CD8-positive, alpha-beta memory T cell (primary cell): ENCODE measurements around the gene CELF2. TPM values are rescaled to one million over a fixed set of nuclear protein-coding genes. Genes with fewer than 3 reads are reported as not detected.

Experiments used
- CTCF ChIA-PET: fragments of 350-600 bp; sonication (Branson Sonifier 250); formaldehyde crosslinking; loops from one replicate; lab custom pipeline; 2021; ENCODE audit warnings: antibody characterized with exemption; lab: Charles Lee
- POLR2A ChIA-PET: fragments of 350-600 bp; sonication (Branson Sonifier 250); formaldehyde crosslinking; loops from one replicate; lab custom pipeline; 2021; ENCODE audit warnings: antibody characterized with exemption; lab: Charles Lee
- DNase-seq, 5 donors: peaks; one replicate each; pipeline versions ENCODE4 v3.0.0 to v3.0.0-alpha.2; 2020 to 2022; ENCODE audit warnings: mixed read lengths in 1 of 5
- H3K27ac ChIP-seq: one replicate; pipeline ENCODE4 v1.7.0; 2013; ENCODE audit warnings: low read depth, mild to moderate bottlenecking, low read length, moderate library complexity
- H3K27me3 ChIP-seq: 2 replicates; pipeline ENCODE4 v1.7.0; 2013; ENCODE audit warnings: low read length, mild to moderate bottlenecking; ENCODE audit not compliant: insufficient read depth, poor library complexity, severe bottlenecking
- H3K36me3 ChIP-seq: 2 replicates; pipeline ENCODE4 v1.7.0; 2013; ENCODE audit warnings: mild to moderate bottlenecking, low read length, moderate library complexity; ENCODE audit not compliant: insufficient read depth
- H3K4me1 ChIP-seq: 2 replicates; pipeline ENCODE4 v1.7.0; 2013; ENCODE audit warnings: mild to moderate bottlenecking, low read length, moderate library complexity; ENCODE audit not compliant: insufficient read depth
- H3K4me3 ChIP-seq: 2 replicates; pipeline ENCODE4 v1.7.0; 2013; ENCODE audit warnings: mild to moderate bottlenecking, low read length
- H3K9me3 ChIP-seq: 2 replicates; pipeline ENCODE4 v1.7.0; 2013; ENCODE audit warnings: mild to moderate bottlenecking, low read length
- H3K27ac Mint-ChIP-seq, 8 donors: one replicate each; pipeline ENCODE4 v1.8.0; 2020 to 2021; ENCODE audit warnings: mixed read lengths in 8 of 8, mild to moderate bottlenecking in 6 of 8, inconsistent platforms in 3 of 8, moderate library complexity in 3 of 8
- H3K27me3 Mint-ChIP-seq, 2 donors: one replicate each; pipeline ENCODE4 v1.8.0; 2020 to 2021; ENCODE audit warnings: mixed read lengths in 2 of 2, mild to moderate bottlenecking in 1 of 2, moderate library complexity in 1 of 2
- H3K36me3 Mint-ChIP-seq, 3 donors: one replicate each; pipeline ENCODE4 v1.8.0; 2020 to 2021; ENCODE audit warnings: mixed read lengths in 3 of 3, inconsistent platforms in 1 of 3, mild to moderate bottlenecking in 1 of 3
- H3K4me1 Mint-ChIP-seq, 3 donors: one replicate each; pipeline ENCODE4 v1.8.0; 2020 to 2021; ENCODE audit warnings: mixed read lengths in 3 of 3, inconsistent platforms in 1 of 3, mild to moderate bottlenecking in 1 of 3
- H3K4me3 Mint-ChIP-seq, 7 donors: one replicate each; pipeline ENCODE4 v1.8.0; 2020 to 2021; ENCODE audit warnings: mixed read lengths in 7 of 7, mild to moderate bottlenecking in 6 of 7, moderate library complexity in 4 of 7, inconsistent platforms in 2 of 7
- H3K9me3 Mint-ChIP-seq, 5 donors: one replicate each; pipeline ENCODE4 v1.8.0; 2020 to 2022; ENCODE audit warnings: mixed read lengths in 5 of 5, mild to moderate bottlenecking in 3 of 5, moderate library complexity in 2 of 5, inconsistent platforms in 1 of 5
- polyA plus RNA-seq: library from polyadenylated mRNA; unstranded; fragments of 300-500 nt; fragmentation: Illumina TruSeq; gene quantifications from one replicate; pipeline ENCODE4 v1.2.3, GENCODE V29; 2021
- total RNA-seq, 2 experiments: library from RNA; stranded (reverse); gene quantifications; one replicate each; pipeline ENCODE4 v1.2.3, GENCODE V29; 2021

The CELF2 gene
- total and polyA plus RNA-seq, 3 experiments from 2014 or later = 154 to 166 (median 155) TPM

DNA sequence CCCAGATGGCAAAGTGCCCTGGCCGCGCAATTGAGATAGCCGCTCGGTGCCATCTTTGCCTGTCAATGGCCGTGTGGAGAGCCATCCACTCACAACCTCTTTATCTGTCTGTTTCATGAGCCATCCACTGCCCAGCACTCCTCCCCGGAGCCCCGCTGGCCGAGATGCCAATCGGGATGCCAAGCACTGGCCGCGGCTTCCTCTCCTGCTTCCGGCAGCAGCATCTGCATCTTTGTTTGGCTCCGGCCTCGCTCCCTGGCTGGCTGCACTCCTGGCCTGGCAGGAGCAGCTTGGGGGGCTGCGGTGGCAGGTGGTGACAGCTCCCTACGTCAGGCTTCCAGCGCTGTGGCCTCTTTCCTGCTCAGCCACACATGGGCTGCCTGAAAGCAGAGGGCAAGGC is 362.1 kb downstream of the CELF2 start:
- H3K36me3 ChIP-seq = no peaks in the 10 kb centered on the region
- no peaks in the 10 kb centered on the region for H3K4me1 ChIP-seq
- Mint-ChIP-seq H3K36me3 (no peaks in the 10 kb centered on the region), H3K4me3 (no peak overlapping the region), H3K27ac (no peak overlapping the region), H3K9me3 (no peaks in the 10 kb centered on the region), H3K27me3 (no peaks in the 10 kb centered on the region), H3K4me1 (peaks cover 0 to 2% (median 0%) of the 10 kb centered on the region in 3 donors)
- POLR2A ChIA-PET = no interaction called here
- no peaks in the 10 kb centered on the region for H3K9me3 ChIP-seq
- no peaks in the 10 kb centered on the region for H3K27me3 ChIP-seq
- CTCF ChIA-PET = no interaction called here
- H3K27ac ChIP-seq = no peak overlapping the region
- H3K4me3 ChIP-seq = no peak overlapping the region
- DNase-seq = no peak

DNA sequence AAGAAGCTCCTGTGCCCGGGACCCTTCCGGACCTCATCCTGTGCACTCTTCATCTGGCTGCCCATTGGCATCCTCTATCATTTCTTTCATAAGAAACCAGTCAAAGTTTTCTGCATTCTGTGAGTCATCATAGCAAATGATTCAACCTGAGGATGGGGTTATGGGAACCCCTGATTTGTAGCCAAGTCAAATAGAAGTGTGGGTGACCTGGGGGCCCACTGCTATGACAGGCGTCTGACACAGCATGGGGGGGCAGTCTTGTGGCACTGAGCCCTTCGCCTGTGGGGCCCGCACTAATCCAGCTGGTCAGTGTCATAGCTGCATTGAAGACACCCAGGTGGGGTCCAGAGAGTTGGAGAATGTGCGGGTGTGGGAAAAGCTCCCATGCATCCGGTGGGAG is 363.4 kb downstream of the CELF2 start:
- Mint-ChIP-seq H3K4me1 (peaks cover 0 to 2% (median 0%) of the 10 kb centered on the region in 3 donors), H3K4me3 (no peak overlapping the region), H3K9me3 (no peaks in the 10 kb centered on the region), H3K27me3 (no peaks in the 10 kb centered on the region), H3K27ac (no peak overlapping the region), H3K36me3 (no peaks in the 10 kb centered on the region)
- Histone ChIP-seq H3K27me3 (no peaks in the 10 kb centered on the region), H3K4me3 (no peak overlapping the region), H3K9me3 (no peaks in the 10 kb centered on the region), H3K27ac (no peak overlapping the region), H3K4me1 (no peaks in the 10 kb centered on the region), H3K36me3 (no peaks in the 10 kb centered on the region)
- ChIA-PET POLR2A (no interaction called here), CTCF (no interaction called here)
- DNase-seq = no peak

- CTCF ChIA-PET = no interaction called here
- H3K27me3 Mint-ChIP-seq = no peaks in the 10 kb centered on the region
- H3K36me3 Mint-ChIP-seq = no peaks in the 10 kb centered on the region
- Histone ChIP-seq H3K4me3 (no peak overlapping the region), H3K27me3 (no peaks in the 10 kb centered on the region), H3K9me3 (no peaks in the 10 kb centered on the region), H3K27ac (no peak overlapping the region), H3K4me1 (no peaks in the 10 kb centered on the region), H3K36me3 (no peaks in the 10 kb centered on the region)
- POLR2A ChIA-PET = no interaction called here
- H3K9me3 Mint-ChIP-seq = no peaks in the 10 kb centered on the region
- H3K4me1 Mint-ChIP-seq = peaks cover 0 to 2% (median 0%) of the 10 kb centered on the region in 3 donors
- H3K4me3 Mint-ChIP-seq = no peak overlapping the region
- no peak for DNase-seq
- H3K27ac Mint-ChIP-seq = no peak overlapping the region
Measured at GRCh38 chr10:11381511-11381910, 363.8 kb downstream of the CELF2 start.

DNA sequence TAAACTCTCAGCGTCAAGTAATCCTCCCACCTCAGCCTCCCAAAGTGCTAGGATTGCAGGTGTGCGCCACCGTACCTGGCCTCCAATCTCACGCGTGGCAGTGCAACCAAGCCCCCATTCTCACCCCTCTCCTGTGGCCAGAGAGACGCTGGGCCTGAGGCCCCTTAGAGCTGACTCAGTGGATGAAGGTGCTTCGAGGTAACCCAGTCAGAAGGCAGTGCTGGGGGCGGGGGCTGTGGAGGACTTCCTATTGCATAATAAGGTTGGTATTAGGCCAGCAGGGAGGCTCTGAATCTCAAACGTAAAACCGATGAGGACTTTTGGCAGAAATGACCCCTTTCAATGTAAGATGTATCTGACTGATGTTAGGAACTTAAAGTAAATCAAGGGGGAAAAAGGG is 364.5 kb downstream of the CELF2 start:
- H3K4me3 ChIP-seq = no peak overlapping the region
- H3K4me1 Mint-ChIP-seq = peaks cover 0 to 2% (median 0%) of the 10 kb centered on the region in 3 donors
- POLR2A ChIA-PET = no interaction called here
- no peak for DNase-seq
- no peaks in the 10 kb centered on the region for H3K36me3 Mint-ChIP-seq
- CTCF ChIA-PET = no interaction called here
- H3K27ac Mint-ChIP-seq = peak overlapping the region in 1 of 8 donors; percentile 66
- H3K27me3 Mint-ChIP-seq = no peaks in the 10 kb centered on the region
- H3K4me1 ChIP-seq = no peaks in the 10 kb centered on the region
- no peaks in the 10 kb centered on the region for H3K9me3 Mint-ChIP-seq
- H3K9me3 ChIP-seq = no peaks in the 10 kb centered on the region
- no peaks in the 10 kb centered on the region for H3K27me3 ChIP-seq
- no peak overlapping the region for H3K4me3 Mint-ChIP-seq
- H3K36me3 ChIP-seq = no peaks in the 10 kb centered on the region
- H3K27ac ChIP-seq = no peak overlapping the region

- Mint-ChIP-seq H3K4me3 (no peak overlapping the region), H3K27ac (peak overlapping the region in 1 of 8 donors; percentile 9), H3K4me1 (peaks cover 0 to 2% (median 0%) of the 10 kb centered on the region in 3 donors), H3K27me3 (no peaks in the 10 kb centered on the region), H3K9me3 (no peaks in the 10 kb centered on the region), H3K36me3 (no peaks in the 10 kb centered on the region)
- no peak for DNase-seq
- no peaks in the 10 kb centered on the region for H3K27me3 ChIP-seq
- H3K4me1 ChIP-seq = no peaks in the 10 kb centered on the region
- no peak overlapping the region for H3K4me3 ChIP-seq
- CTCF ChIA-PET = no interaction called here
- no peaks in the 10 kb centered on the region for H3K9me3 ChIP-seq
- POLR2A ChIA-PET = no interaction called here
- no peak overlapping the region for H3K27ac ChIP-seq
- no peaks in the 10 kb centered on the region for H3K36me3 ChIP-seq
Measured at GRCh38 chr10:11386044-11386443, 368.4 kb downstream of the CELF2 start.
